A204.1 (cell line): Measurements from ENCODE around the gene LYVE1.

Experiments
- FAIRE-seq: peaks from 2 replicates; lab custom pipeline; 2012; peaks lifted over from hg19 to GRCh38; lab: Jason Lieb, UNC

LYVE1 gene

GRCh38 chr11:10592331-10592730 lies 23.9 kb upstream of the LYVE1 start:
- no peak for FAIRE-seq

- FAIRE-seq = no peak
Measured at GRCh38 chr11:10591741-10592140, 23.3 kb upstream of the LYVE1 start.

GRCh38 chr11:10590218-10590915 lies 21.9 kb upstream of the LYVE1 start:
- no peak for FAIRE-seq

GRCh38 chr11:10588904-10589303 lies 20.4 kb upstream of the LYVE1 start:
- no peak for FAIRE-seq

GRCh38 chr11:10587995-10588394 lies 19.5 kb upstream of the LYVE1 start:
- FAIRE-seq = no peak

- FAIRE-seq = no peak
Measured at GRCh38 chr11:10587388-10587787, 18.9 kb upstream of the LYVE1 start.

- FAIRE-seq = no peak
Measured at GRCh38 chr11:10584071-10584501, 15.6 kb upstream of the LYVE1 start.

GRCh38 chr11:10581481-10582019 lies 13.1 kb upstream of the LYVE1 start:
- no peak for FAIRE-seq

GRCh38 chr11:10580623-10581022 lies 12.2 kb upstream of the LYVE1 start:
- no peak for FAIRE-seq

- FAIRE-seq = no peak
Measured at GRCh38 chr11:10579700-10580099, 11.2 kb upstream of the LYVE1 start.

- no peak for FAIRE-seq
Measured at GRCh38 chr11:10576035-10576398, 7.6 kb upstream of the LYVE1 start.

GRCh38 chr11:10575346-10576034 lies 7.0 kb upstream of the LYVE1 start:
- no peak for FAIRE-seq

- no peak for FAIRE-seq
Measured at GRCh38 chr11:10573556-10573955, 5.1 kb upstream of the LYVE1 start.

GRCh38 chr11:10573028-10573427 lies 4.6 kb upstream of the LYVE1 start:
- no peak for FAIRE-seq

GRCh38 chr11:10572533-10572932 lies 4.1 kb upstream of the LYVE1 start:
- FAIRE-seq = no peak

- no peak for FAIRE-seq
Measured at GRCh38 chr11:10567446-10567845, 1.0 kb downstream of the LYVE1 start.

GRCh38 chr11:10566257-10566957 lies 2.1 kb downstream of the LYVE1 start:
- no peak for FAIRE-seq

GRCh38 chr11:10565493-10565892 lies 3.0 kb downstream of the LYVE1 start:
- no peak for FAIRE-seq

- no peak for FAIRE-seq
Measured at GRCh38 chr11:10564696-10565318, 3.7 kb downstream of the LYVE1 start.

- no peak for FAIRE-seq
Measured at GRCh38 chr11:10564030-10564429, 4.4 kb downstream of the LYVE1 start.

- no peak for FAIRE-seq
Measured at GRCh38 chr11:10561947-10562346, 6.5 kb downstream of the LYVE1 start.

GRCh38 chr11:10561043-10561818 lies 7.2 kb downstream of the LYVE1 start:
- FAIRE-seq = no peak
